DOHH2 (cell line): ENCODE results near the gene EYA4.

Experiments
- H3F3A ChIP-seq: fragments of 200-600 bp; sonication (generic), shearing (Covaris generic); 2 replicates; pipeline ENCODE4 v1.6.0; 2016; ENCODE audit warnings: antibody characterized with exemption, mild to moderate bottlenecking; ENCODE audit not compliant: control insufficient read depth, insufficient read depth
- H3K27ac ChIP-seq: fragments of 200-600 bp; sonication (generic); 2 replicates; pipeline ENCODE4 v1.5.1; 2014; ENCODE audit warnings: low read depth, mild to moderate bottlenecking, low read length, moderate library complexity
- H3K27me3 ChIP-seq: fragments of 200-600 bp; sonication (generic); 2 replicates; pipeline ENCODE4 v1.6.1; 2014; ENCODE audit warnings: mild to moderate bottlenecking, low read length, mixed read lengths; ENCODE audit not compliant: control insufficient read depth
- H3K36me3 ChIP-seq: fragments of 200-600 bp; sonication (generic); 2 replicates; pipeline ENCODE4 v1.6.1; 2014; ENCODE audit warnings: mild to moderate bottlenecking, low read length, moderate library complexity, mixed read lengths; ENCODE audit not compliant: control insufficient read depth
- H3K4me1 ChIP-seq: fragments of 200-600 bp; sonication (generic); 2 replicates; pipeline ENCODE4 v1.6.1; 2014; ENCODE audit warnings: mild to moderate bottlenecking, low read length, mixed read lengths; ENCODE audit not compliant: control insufficient read depth
- H3K4me2 ChIP-seq: fragments of 200-600 bp; sonication (generic); 2 replicates; pipeline ENCODE4 v1.6.0; 2014; ENCODE audit warnings: mild to moderate bottlenecking, low read length, moderate library complexity
- H3K4me3 ChIP-seq: fragments of 200-600 bp; sonication (generic); 2 replicates; pipeline ENCODE4 v1.5.1; 2014; ENCODE audit warnings: mild to moderate bottlenecking, low read length, mixed read lengths
- H3K79me2 ChIP-seq: fragments of 200-600 bp; sonication (generic); 2 replicates; pipeline ENCODE4 v1.6.1; 2014; ENCODE audit warnings: mild to moderate bottlenecking, low read length, mixed read lengths; ENCODE audit not compliant: control insufficient read depth
- H3K9me2 ChIP-seq: fragments of 200-600 bp; sonication (generic); replicated peaks from 2 replicates; pipeline ENCODE4 v1.6.1; 2014; ENCODE audit warnings: mild to moderate bottlenecking, low read length, mixed read lengths; ENCODE audit not compliant: control insufficient read depth
- H3K9me3 ChIP-seq: fragments of 200-600 bp; sonication (generic); 2 replicates; pipeline ENCODE4 v1.6.1; 2014; ENCODE audit warnings: antibody characterized with exemption, low read length, mixed read lengths; ENCODE audit not compliant: control insufficient read depth, insufficient read depth
- H4K20me1 ChIP-seq: fragments of 200-600 bp; sonication (generic); 2 replicates; pipeline ENCODE4 v1.6.0; 2014; ENCODE audit warnings: low read depth, mild to moderate bottlenecking, antibody characterized with exemption, low read length, moderate library complexity; ENCODE audit not compliant: control insufficient read depth, insufficient read depth
- EZH2phosphoT487 ChIP-seq: fragments of 200-600 bp; sonication (generic); IDR thresholded peaks from 2 replicates; pipeline ENCODE4 v1.6.1; 2017; ENCODE audit warnings: borderline replicate concordance, mild to moderate bottlenecking, antibody characterized with exemption, low read length, moderate library complexity, mixed read lengths
- TF ChIP-seq, protein P1 (sequence below): fragments of 200-600 bp; sonication (generic); IDR thresholded peaks from one replicate; pipeline ENCODE4 v1.5.1; 2014; ENCODE audit warnings: antibody characterized with exemption, mild to moderate bottlenecking, low read depth, low read length; ENCODE audit not compliant: poor library complexity, severe bottlenecking

The EYA4 gene

DNA sequence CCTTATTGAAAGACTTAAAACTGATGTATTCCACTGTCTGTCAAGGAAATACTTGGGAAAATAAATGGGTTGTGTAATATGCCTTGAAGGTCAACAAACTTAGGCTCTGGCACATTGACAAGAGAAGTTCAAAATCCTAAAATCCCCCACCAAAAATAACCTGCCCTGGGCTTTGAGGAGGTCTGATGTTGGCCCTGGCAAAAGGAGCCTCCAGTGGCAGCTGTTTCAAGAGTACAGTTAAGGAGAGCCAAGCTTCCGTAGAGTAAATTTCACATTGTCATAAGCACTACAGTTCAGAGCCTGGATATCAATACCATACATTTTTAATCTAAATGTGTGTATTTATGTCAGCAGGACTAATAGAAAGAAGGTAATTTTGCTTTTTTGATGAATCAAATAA, 282.7 kb downstream of the EYA4 start:
- H3K4me2 ChIP-seq, result no peak overlapping the region
- H3K4me1 ChIP-seq, result no peaks in the 10 kb centered on the region
- H3K27ac ChIP-seq, result no peak overlapping the region
- TF ChIP-seq EZH2phosphoT487, result no peak
- TF ChIP-seq, protein P1, sequence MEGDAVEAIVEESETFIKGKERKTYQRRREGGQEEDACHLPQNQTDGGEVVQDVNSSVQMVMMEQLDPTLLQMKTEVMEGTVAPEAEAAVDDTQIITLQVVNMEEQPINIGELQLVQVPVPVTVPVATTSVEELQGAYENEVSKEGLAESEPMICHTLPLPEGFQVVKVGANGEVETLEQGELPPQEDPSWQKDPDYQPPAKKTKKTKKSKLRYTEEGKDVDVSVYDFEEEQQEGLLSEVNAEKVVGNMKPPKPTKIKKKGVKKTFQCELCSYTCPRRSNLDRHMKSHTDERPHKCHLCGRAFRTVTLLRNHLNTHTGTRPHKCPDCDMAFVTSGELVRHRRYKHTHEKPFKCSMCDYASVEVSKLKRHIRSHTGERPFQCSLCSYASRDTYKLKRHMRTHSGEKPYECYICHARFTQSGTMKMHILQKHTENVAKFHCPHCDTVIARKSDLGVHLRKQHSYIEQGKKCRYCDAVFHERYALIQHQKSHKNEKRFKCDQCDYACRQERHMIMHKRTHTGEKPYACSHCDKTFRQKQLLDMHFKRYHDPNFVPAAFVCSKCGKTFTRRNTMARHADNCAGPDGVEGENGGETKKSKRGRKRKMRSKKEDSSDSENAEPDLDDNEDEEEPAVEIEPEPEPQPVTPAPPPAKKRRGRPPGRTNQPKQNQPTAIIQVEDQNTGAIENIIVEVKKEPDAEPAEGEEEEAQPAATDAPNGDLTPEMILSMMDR, result no peak
- no peaks in the 10 kb centered on the region for H3K9me3 ChIP-seq
- no peaks in the 10 kb centered on the region for H3K36me3 ChIP-seq
- H3K79me2 ChIP-seq, result no peaks in the 10 kb centered on the region
- no peaks in the 10 kb centered on the region for H3F3A ChIP-seq
- no peaks in the 10 kb centered on the region for H4K20me1 ChIP-seq
- H3K27me3 ChIP-seq, result no peaks in the 10 kb centered on the region; the same call in 1 of the 2 replicates
- H3K4me3 ChIP-seq, result no peak overlapping the region
- no peaks in the 10 kb centered on the region for H3K9me2 ChIP-seq

DNA sequence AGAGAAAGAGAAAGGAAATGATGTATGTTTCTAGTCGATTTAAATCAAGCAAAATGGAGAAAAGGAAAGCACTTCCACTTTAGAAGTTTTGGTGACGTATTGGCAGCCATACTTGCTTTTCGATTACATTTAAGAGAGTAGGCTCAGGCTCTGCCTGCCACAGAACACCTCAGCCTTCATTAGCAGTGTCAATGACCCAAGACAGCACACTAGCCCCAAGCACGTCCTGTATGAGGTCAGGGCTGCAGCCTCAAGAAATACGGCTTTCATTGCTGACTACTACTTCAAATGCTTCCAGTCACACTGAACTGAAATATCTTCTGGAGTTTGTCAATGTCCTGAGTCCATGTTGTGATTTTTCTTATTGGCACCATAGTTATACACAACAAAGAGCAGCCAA, 285.3 kb downstream of the EYA4 start:
- Histone ChIP-seq H3K9me3 (no peaks in the 10 kb centered on the region), H3K9me2 (no peaks in the 10 kb centered on the region), H3K27ac (no peak overlapping the region), H3K4me3 (no peak overlapping the region), H4K20me1 (no peaks in the 10 kb centered on the region), H3K27me3 (no peaks in the 10 kb centered on the region; the same call in 1 of the 2 replicates), H3K4me1 (no peaks in the 10 kb centered on the region), H3K36me3 (no peaks in the 10 kb centered on the region), H3K4me2 (no peak overlapping the region), H3K79me2 (no peaks in the 10 kb centered on the region), H3F3A (no peaks in the 10 kb centered on the region)
- no peak for TF ChIP-seq EZH2phosphoT487
- TF ChIP-seq, protein P1, result no peak

DNA sequence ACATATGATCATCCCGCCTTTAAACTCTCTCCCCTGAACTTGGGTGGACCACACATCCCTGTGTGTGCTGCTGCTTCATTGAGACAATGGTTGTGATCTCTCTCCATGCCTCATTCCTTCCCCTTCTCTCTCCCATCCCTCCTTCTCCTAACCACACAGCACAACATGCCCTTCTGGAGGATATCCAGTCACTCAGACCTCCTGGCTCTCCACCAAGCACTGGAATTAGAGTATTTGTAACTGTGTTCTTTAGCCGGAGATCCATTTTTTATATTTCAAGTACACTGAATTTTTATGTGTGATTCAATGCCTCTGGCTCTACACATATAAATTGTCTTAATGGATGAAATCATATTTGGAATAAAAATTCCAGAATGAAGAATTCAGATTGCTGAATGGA, 287.4 kb downstream of the EYA4 start:
- Histone ChIP-seq H3F3A (no peaks in the 10 kb centered on the region), H3K27me3 (no peaks in the 10 kb centered on the region; the same call in 1 of the 2 replicates), H4K20me1 (no peaks in the 10 kb centered on the region), H3K4me2 (no peak overlapping the region), H3K9me3 (no peaks in the 10 kb centered on the region), H3K4me1 (no peaks in the 10 kb centered on the region), H3K4me3 (no peak overlapping the region), H3K79me2 (no peaks in the 10 kb centered on the region), H3K36me3 (no peaks in the 10 kb centered on the region), H3K9me2 (no peaks in the 10 kb centered on the region), H3K27ac (no peak overlapping the region)
- TF ChIP-seq, protein P1, result no peak
- no peak for TF ChIP-seq EZH2phosphoT487
